ENCODE measurements around the gene RLN3.

Gene RLN3

DNA sequence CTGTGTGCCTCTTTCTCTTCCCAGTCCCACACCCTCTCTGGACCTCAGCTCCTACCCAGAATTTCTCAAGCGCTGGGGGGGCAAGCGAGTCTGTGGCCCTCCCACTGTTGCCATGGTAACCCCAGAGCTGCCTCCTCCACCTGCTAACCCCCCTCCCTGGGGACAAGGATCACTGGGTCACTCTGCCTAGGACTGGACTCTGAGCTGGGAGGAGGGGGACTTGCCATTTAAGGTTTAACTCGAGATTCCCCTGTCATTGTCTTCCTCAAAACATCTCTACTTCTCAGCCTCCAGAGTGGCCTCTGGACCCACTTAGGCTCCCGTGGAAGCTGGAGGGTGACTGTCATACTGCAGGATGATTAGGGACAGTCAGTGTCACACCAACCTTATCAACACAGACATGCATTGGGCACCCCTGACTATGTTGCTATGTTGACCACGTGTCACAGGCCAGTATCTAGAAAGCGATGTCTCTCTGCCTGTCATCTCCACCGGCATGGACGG lies 31.8 kb downstream of the RLN3 start:
- POLR2A ChIA-PET: interaction anchor here (0.6 kb wide), 1 partner anchor 46 kb away, joined by 4 read pairs; no protein-coding TSS in a partner anchor

DNA sequence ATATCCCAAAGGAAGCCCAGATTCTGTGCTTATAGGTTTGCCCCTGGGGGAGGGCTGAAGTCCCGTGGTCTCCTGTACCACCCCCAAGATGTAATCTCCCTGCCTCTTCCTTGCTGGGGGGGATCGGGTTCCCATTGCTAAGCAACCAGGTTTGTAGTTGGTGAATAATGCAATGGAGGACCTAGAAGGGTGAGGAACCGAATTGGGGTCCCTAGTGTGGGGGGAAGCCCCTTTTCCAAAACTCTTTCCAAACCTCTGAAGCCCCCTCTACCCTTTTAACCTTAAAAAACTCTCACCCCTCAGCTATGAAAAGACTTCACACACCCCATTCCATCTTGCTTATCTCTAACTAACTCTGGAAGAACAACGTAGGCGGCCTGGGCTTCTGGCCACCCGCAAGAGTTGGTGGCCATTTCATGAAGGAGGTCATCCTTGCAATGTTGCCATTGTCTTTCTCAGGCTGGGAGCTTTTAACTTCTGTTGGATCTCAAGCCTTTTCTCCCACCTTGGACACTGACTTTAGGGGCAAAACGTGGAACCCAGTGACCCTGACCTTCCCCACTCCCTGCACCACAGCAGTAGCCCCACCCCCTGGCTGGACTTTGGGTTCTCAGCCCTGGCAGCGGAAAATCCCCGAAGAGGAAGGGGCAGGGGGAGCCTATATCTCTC lies 33.3 kb downstream of the RLN3 start:
- ChIA-PET POLR2A (no interaction called here), CTCF (interaction anchor here (1.2 to 12.8 kb wide), 9 partner anchors 10 to 411 kb away, joined by 3 to 169 read pairs (median 7); partner anchors contain the start of genes IL27RA and MISP3)
- TF ChIP-seq, protein P1, sequence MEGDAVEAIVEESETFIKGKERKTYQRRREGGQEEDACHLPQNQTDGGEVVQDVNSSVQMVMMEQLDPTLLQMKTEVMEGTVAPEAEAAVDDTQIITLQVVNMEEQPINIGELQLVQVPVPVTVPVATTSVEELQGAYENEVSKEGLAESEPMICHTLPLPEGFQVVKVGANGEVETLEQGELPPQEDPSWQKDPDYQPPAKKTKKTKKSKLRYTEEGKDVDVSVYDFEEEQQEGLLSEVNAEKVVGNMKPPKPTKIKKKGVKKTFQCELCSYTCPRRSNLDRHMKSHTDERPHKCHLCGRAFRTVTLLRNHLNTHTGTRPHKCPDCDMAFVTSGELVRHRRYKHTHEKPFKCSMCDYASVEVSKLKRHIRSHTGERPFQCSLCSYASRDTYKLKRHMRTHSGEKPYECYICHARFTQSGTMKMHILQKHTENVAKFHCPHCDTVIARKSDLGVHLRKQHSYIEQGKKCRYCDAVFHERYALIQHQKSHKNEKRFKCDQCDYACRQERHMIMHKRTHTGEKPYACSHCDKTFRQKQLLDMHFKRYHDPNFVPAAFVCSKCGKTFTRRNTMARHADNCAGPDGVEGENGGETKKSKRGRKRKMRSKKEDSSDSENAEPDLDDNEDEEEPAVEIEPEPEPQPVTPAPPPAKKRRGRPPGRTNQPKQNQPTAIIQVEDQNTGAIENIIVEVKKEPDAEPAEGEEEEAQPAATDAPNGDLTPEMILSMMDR (IDR thresholded peaks at IDR 0.05; ENCODE audit: control extremely low read depth, extremely low read depth, low read depth, missing control alignments): no peak
- no peak for DNase-seq (ENCODE audit: extremely low spot score)

More for the DNA sequence above, 31.8 kb downstream of the RLN3 start:
- TF ChIP-seq, protein P1 (IDR thresholded peaks at IDR 0.05; ENCODE audit: control extremely low read depth, extremely low read depth, low read depth, missing control alignments): no peak
- CTCF ChIA-PET: interaction anchor here (0.9 to 12.8 kb wide), 26 partner anchors 11 to 470 kb away, joined by 3 to 169 read pairs (median 6); partner anchors contain the start of genes IL27RA, MISP3, PODNL1 and RFX1
- DNase-seq (ENCODE audit: extremely low spot score): no peak

DNA sequence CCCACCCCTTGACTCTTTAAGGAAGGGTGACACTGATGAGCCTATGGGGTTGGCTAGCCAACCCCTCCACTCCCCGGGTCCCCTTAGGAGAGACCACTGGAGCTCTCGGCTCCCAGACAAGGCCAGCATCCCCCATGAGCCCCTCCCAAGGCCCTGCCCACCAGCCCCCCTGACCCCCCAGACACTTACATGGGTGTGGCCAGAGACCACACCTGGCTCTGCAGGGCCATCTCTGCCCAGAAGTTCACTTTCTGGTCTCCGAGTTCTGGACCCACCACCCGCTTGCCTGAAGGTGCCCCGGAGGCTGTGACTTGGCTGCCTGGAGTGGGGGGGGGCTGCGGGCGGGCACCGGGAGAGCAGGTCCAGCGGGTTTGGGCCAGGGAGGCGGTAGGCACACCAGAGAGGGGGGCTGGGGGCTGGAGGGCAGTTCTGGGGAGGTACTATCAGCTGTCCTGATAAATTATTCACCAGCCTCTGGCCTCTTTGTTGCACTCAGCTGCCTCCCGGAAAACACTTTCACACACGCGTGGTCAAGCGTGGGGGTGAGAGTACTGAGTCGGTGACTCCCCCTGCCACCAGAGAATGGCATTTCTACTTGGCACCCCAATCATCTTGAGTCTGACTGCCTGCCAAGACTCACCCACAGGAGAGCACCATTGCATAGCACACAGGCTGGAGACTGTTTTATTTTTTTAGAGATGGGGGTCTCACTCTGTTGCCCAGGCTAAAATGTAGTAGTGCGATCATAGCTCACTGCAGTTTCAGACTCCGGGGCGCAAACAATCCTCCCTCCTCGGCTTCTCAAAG lies 34.0 kb downstream of the RLN3 start, which contains the start of gene PALM3:
Gene PALM3, minus strand, starts transcription at position 326 of the 807 bp plus-strand sequence. Its CDS starts 96 bp downstream, at position 230.
- CTCF ChIA-PET: interaction anchor here (1.3 to 12.8 kb wide), 4 partner anchors 9 to 199 kb away, joined by 3 to 169 read pairs (median 55); partner anchors contain the start of gene MISP3
- DNase-seq (ENCODE audit: extremely low spot score): no peak
- TF ChIP-seq, protein P1 (IDR thresholded peaks at IDR 0.05; ENCODE audit: control extremely low read depth, extremely low read depth, low read depth, missing control alignments): no peak
- POLR2A ChIA-PET: no interaction called here

DNA sequence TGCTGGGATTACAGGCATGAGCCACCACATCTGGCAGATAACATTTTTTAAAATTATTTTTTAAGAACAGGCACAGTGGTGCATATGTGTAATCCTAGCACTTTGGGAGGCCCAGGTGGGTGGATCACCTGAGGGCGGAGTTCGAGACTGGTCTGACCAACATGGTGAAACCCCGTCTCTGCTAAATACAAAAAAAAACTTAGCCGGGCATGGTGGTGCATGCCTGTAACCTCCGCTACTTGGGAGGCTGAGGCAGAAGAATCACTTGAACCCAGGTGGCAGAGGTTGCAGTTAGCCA lies 34.6 kb downstream of the RLN3 start:
- TF ChIP-seq, protein P1 (IDR thresholded peaks at IDR 0.05; ENCODE audit: control extremely low read depth, extremely low read depth, low read depth, missing control alignments): no peak
- POLR2A ChIA-PET: no interaction called here
- CTCF ChIA-PET: interaction anchor here (1.3 to 12.8 kb wide), 3 partner anchors 8 to 199 kb away, joined by 3 to 169 read pairs (median 106); partner anchors contain the start of gene MISP3
- DNase-seq (ENCODE audit: extremely low spot score): no peak

DNA sequence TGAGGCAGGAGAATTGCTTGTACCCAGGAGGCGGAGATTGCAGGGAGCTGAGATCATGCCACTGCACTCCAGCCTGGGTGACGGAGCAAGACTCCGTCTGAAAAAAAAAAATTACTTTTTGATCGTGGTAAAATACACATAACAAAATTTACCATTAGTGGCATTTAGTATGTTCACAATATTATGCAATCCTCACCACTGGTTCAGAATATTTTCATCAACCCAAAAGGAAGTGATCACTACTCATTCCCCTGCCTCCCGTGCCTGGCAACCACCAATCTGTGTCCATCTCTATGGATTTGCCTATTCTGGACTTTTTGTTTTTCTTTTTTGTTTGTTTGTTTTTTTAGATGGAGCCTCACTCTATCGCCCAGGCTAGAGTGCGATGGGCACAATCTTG lies 35.2 kb downstream of the RLN3 start:
- TF ChIP-seq, protein P1 (IDR thresholded peaks at IDR 0.05; ENCODE audit: control extremely low read depth, extremely low read depth, low read depth, missing control alignments): no peak
- CTCF ChIA-PET: no interaction called here

DNA sequence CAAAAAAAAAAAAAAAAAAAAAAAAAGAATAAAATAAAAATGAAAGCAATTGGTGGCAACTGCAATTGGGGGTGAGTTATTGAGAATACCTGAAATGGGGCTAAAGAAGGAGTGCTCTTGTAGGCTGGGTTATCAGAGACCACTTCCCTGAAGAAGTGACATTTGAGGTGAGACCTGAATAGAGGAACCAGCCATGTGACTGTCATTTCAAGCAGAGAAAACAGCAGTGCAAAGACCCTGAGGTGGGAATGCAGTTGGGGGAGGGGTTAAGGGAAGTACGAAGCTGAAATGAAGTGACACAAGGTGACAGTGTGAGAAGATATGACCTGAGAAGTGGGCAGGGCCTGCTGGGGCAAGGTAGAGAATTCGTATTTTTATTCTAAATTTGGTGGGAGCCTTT lies 38.2 kb downstream of the RLN3 start:
- CTCF ChIA-PET: interaction anchor here (1.4 kb wide), 1 partner anchor 34 kb away, joined by 3 read pairs; the partner anchor contains the start of gene IL27RA
- no peak for DNase-seq (ENCODE audit: extremely low spot score)
- POLR2A ChIA-PET: no interaction called here
- TF ChIP-seq, protein P1 (IDR thresholded peaks at IDR 0.05; ENCODE audit: control extremely low read depth, extremely low read depth, low read depth, missing control alignments): no peak

More for the DNA sequence above, 35.2 kb downstream of the RLN3 start:
- no peak for DNase-seq (ENCODE audit: extremely low spot score)
- POLR2A ChIA-PET: no interaction called here
